ENCODE data around the gene PNMT. TPM values are rescaled to one million over a fixed set of nuclear protein-coding genes. Genes with fewer than 3 reads are reported as not detected.

The PNMT gene
- total and polyA plus RNA-seq, 2 donors (not counting 3 experiments of a cell fraction or from before 2014, with no cell fraction given), result 0.11 TPM; not detected in 1

DNA sequence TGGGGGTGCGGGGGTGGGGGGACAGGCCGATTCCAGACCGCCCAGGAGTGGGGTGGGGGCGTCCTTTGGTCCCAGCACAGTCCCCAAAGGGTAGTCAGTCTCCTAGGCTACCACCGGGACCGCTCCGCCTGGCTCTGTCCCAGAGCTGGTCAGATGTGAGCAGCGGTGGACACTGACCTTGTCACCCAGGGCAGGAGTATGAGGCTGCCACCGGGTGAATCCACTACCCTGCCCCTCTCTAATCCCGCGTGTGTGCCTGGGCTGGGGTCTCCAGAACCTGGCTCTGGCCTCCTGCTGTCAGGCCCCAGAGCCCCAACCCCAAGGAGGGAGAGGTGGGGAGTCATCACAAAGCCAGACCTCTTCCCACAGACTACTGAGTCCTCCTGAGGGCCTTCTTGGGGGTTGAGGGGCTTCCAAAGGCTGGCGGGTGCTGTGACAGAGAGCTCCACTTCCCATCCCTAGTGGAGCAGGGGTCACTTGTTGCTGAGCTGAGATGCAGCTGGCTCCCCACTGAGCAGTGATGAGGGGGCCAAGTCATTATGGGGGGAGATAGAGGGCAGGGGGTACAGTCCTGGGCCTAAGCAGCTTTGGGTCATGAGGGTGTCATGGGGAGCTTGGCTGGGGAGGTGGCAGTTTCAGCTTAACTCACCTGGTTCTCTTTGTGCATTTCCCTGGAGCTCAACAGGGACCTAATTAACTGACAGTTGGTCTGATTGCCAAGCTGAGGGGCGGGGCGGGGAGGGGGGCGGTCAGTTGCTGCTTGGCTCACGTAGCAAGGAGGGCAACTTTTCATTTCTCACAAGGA is 40.3 kb upstream of the PNMT start:
- H3K79me2 ChIP-seq (ENCODE audit: control insufficient read depth, insufficient read depth, low read length), result no peaks in the 10 kb centered on the region
- no peak overlapping the region for H3K9ac ChIP-seq (replicated peaks; ENCODE audit: extremely low read depth, insufficient read depth, low read length)
- no peaks in the 10 kb centered on the region for H3K9me1 ChIP-seq (replicated peaks; ENCODE audit: control insufficient read depth, extremely low read depth, insufficient read depth, low read length)
- ChIA-PET CTCF (interaction anchor here (1.0 to 1.9 kb wide), 7 partner anchors 10 to 101 kb away, joined by 3 to 8 read pairs (median 4); partner anchors contain the start of gene PNMT), POLR2A (no interaction called here)
- H3K9me3 ChIP-seq (replicated peaks; ENCODE audit: control insufficient read depth, insufficient read depth, low read length), result no peaks in the 10 kb centered on the region
- no peak overlapping the region for H2AFZ ChIP-seq (ENCODE audit: low read depth, low read length)
- peaks cover 56 to 64% of the 10 kb centered on the region in 2 experiments for H3K27me3 ChIP-seq (ENCODE audit: control insufficient read depth in 2 of 2, insufficient read depth in 2 of 2, low read length in 2 of 2)
- intact Hi-C loops (cut with micrococcal nuclease), result loop anchor here (10.0 kb wide), 1 partner anchor 327 kb away; no protein-coding TSS in a partner anchor
- no peak overlapping the region for H3K4me3 ChIP-seq (replicated peaks in 1 of 3; ENCODE audit: insufficient read depth in 1 of 3, low read depth in 1 of 3, low read length in 3 of 3)
- DNase-seq (ENCODE audit: low read depth, low spot score) (no peak), FAIRE-seq (no peak)
- H4K20me1 ChIP-seq (replicated peaks; ENCODE audit: control insufficient read depth, extremely low read depth, insufficient read depth, low read length), result no peaks in the 10 kb centered on the region
- TF ChIP-seq FOS (IDR thresholded peaks at IDR 0.05; ENCODE audit: borderline replicate concordance, insufficient read depth, low read length), result no peak
- TF ChIP-seq, protein P1, sequence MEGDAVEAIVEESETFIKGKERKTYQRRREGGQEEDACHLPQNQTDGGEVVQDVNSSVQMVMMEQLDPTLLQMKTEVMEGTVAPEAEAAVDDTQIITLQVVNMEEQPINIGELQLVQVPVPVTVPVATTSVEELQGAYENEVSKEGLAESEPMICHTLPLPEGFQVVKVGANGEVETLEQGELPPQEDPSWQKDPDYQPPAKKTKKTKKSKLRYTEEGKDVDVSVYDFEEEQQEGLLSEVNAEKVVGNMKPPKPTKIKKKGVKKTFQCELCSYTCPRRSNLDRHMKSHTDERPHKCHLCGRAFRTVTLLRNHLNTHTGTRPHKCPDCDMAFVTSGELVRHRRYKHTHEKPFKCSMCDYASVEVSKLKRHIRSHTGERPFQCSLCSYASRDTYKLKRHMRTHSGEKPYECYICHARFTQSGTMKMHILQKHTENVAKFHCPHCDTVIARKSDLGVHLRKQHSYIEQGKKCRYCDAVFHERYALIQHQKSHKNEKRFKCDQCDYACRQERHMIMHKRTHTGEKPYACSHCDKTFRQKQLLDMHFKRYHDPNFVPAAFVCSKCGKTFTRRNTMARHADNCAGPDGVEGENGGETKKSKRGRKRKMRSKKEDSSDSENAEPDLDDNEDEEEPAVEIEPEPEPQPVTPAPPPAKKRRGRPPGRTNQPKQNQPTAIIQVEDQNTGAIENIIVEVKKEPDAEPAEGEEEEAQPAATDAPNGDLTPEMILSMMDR (IDR thresholded peaks at IDR 0.05; ENCODE audit: extremely low read depth in 1 of 2, insufficient read depth in 1 of 2, low read depth in 1 of 2, low read length in 2 of 2), result no peak
- no peak for TF ChIP-seq GATA2 (IDR thresholded peaks at IDR 0.05; ENCODE audit: insufficient read depth, insufficient read length, low read depth, low read length)
- no peak for TF ChIP-seq JUN (IDR thresholded peaks at IDR 0.05; ENCODE audit: borderline replicate concordance, insufficient read depth, insufficient read length, low read depth)
- no peak for TF ChIP-seq MYC (IDR thresholded peaks at IDR 0.05; ENCODE audit: low read depth, low read length)
- no peak for TF ChIP-seq POLR2A (IDR thresholded peaks at IDR 0.05; ENCODE audit: low read depth, low read length)
- dilution Hi-C loops (cut with MboI; ENCODE audit: extremely low pct_ligation_motif_present, low sequenced_read_pairs), result no loop called here
- no peak overlapping the region for H3K4me2 ChIP-seq (ENCODE audit: insufficient read depth, low read length)
- H3K27ac ChIP-seq (ENCODE audit: insufficient read depth, low read depth, low read length), result no peak overlapping the region
- H3K36me3 ChIP-seq (ENCODE audit: control insufficient read depth in 2 of 2, extremely low read depth in 1 of 2, insufficient read depth in 2 of 2, low read length in 2 of 2), result no peaks in the 10 kb centered on the region
- BruUV-seq (replicated peaks), result no TSS peak
- H3K4me1 ChIP-seq (ENCODE audit: control insufficient read depth, extremely low read depth, insufficient read depth, low read length), result no peaks in the 10 kb centered on the region

Measured in endothelial cell of umbilical vein (primary cell).